Measurements from ENCODE around the gene CRHR2.

Gene CRHR2

GRCh38 chr7:30654296-30655090, 27.8 kb downstream of the CRHR2 start:
- Histone ChIP-seq H3K4me3 (replicated peaks; ENCODE audit: insufficient read depth, low read length) (no peak overlapping the region), H3K27ac (replicated peaks) (no peak overlapping the region), H3K27me3 (ENCODE audit: insufficient read depth, poor library complexity, severe bottlenecking) (no peaks in the 10 kb centered on the region)
- TF ChIP-seq SPI1 (IDR thresholded peaks at IDR 0.05; ENCODE audit: borderline replicate concordance, low read depth) (no peak), POLR2AphosphoS5 (IDR thresholded peaks at IDR 0.05; ENCODE audit: low read depth) (no peak), GABPA (IDR thresholded peaks at IDR 0.05; ENCODE audit: low read depth) (no peak), CTCF (IDR thresholded peaks at IDR 0.05; ENCODE audit: insufficient read depth, low read length) (no peak)
- TF ChIP-seq, protein P1, sequence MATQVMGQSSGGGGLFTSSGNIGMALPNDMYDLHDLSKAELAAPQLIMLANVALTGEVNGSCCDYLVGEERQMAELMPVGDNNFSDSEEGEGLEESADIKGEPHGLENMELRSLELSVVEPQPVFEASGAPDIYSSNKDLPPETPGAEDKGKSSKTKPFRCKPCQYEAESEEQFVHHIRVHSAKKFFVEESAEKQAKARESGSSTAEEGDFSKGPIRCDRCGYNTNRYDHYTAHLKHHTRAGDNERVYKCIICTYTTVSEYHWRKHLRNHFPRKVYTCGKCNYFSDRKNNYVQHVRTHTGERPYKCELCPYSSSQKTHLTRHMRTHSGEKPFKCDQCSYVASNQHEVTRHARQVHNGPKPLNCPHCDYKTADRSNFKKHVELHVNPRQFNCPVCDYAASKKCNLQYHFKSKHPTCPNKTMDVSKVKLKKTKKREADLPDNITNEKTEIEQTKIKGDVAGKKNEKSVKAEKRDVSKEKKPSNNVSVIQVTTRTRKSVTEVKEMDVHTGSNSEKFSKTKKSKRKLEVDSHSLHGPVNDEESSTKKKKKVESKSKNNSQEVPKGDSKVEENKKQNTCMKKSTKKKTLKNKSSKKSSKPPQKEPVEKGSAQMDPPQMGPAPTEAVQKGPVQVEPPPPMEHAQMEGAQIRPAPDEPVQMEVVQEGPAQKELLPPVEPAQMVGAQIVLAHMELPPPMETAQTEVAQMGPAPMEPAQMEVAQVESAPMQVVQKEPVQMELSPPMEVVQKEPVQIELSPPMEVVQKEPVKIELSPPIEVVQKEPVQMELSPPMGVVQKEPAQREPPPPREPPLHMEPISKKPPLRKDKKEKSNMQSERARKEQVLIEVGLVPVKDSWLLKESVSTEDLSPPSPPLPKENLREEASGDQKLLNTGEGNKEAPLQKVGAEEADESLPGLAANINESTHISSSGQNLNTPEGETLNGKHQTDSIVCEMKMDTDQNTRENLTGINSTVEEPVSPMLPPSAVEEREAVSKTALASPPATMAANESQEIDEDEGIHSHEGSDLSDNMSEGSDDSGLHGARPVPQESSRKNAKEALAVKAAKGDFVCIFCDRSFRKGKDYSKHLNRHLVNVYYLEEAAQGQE (IDR thresholded peaks at IDR 0.05; ENCODE audit: insufficient replicate concordance, low read depth) = no peak
- no peak for DNase-seq (ENCODE audit: low read depth in 1 of 2, low spot score in 1 of 2)

- H3K27me3 ChIP-seq (ENCODE audit: insufficient read depth, poor library complexity, severe bottlenecking) = no peaks in the 10 kb centered on the region
- DNase-seq (ENCODE audit: low read depth in 1 of 2, low spot score in 1 of 2) = no peak
- H3K4me3 ChIP-seq (replicated peaks; ENCODE audit: insufficient read depth, low read length) = no peak overlapping the region
- TF ChIP-seq SPI1 (IDR thresholded peaks at IDR 0.05; ENCODE audit: borderline replicate concordance, low read depth) (no peak), POLR2AphosphoS5 (IDR thresholded peaks at IDR 0.05; ENCODE audit: low read depth) (no peak), CTCF (IDR thresholded peaks at IDR 0.05; ENCODE audit: insufficient read depth, low read length) (no peak)
- no peak overlapping the region for H3K27ac ChIP-seq (replicated peaks)
These were observed 29.3 kb downstream of the CRHR2 start for GRCh38 chr7:30652698-30653641.

GRCh38 chr7:30652132-30652531, 30.1 kb downstream of the CRHR2 start:
- DNase-seq (ENCODE audit: low read depth in 1 of 2, low spot score in 1 of 2) = no peak
- TF ChIP-seq, protein P1 (IDR thresholded peaks at IDR 0.05; ENCODE audit: insufficient replicate concordance, low read depth) = no peak
- TF ChIP-seq SPI1 (IDR thresholded peaks at IDR 0.05; ENCODE audit: borderline replicate concordance, low read depth) (no peak), POLR2AphosphoS5 (IDR thresholded peaks at IDR 0.05; ENCODE audit: low read depth) (no peak), CTCF (IDR thresholded peaks at IDR 0.05; ENCODE audit: insufficient read depth, low read length) (no peak), GABPA (IDR thresholded peaks at IDR 0.05; ENCODE audit: low read depth) (no peak)
- Histone ChIP-seq H3K4me3 (replicated peaks; ENCODE audit: insufficient read depth, low read length) (no peak overlapping the region), H3K27me3 (ENCODE audit: insufficient read depth, poor library complexity, severe bottlenecking) (no peaks in the 10 kb centered on the region), H3K27ac (replicated peaks) (no peak overlapping the region)

Measured in HL-60 (cell line).